ENCODE data around the gene FAM210B.

FAM210B gene

DNA sequence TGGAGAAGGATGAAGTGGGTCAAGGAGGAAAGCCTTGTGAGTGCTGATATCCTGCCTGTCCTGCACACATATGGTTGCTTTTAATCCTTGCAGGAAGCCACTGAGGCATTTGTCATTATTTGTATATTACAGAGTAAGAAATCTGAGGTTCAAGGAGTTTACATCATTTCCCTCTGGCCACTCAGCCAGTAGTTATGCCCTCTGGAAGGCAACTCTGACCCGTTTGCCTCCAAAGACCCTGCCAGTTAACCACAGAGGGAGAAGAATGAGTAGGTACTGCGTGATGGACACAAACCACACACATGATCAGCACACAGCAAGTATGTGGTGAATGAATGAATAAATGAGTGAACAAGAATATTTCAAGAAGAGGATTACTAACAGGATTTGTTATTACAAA, 7.9 kb upstream of the FAM210B start:
- no peak for DNase-seq (ENCODE audit: low spot score)
- TF ChIP-seq, protein P1, sequence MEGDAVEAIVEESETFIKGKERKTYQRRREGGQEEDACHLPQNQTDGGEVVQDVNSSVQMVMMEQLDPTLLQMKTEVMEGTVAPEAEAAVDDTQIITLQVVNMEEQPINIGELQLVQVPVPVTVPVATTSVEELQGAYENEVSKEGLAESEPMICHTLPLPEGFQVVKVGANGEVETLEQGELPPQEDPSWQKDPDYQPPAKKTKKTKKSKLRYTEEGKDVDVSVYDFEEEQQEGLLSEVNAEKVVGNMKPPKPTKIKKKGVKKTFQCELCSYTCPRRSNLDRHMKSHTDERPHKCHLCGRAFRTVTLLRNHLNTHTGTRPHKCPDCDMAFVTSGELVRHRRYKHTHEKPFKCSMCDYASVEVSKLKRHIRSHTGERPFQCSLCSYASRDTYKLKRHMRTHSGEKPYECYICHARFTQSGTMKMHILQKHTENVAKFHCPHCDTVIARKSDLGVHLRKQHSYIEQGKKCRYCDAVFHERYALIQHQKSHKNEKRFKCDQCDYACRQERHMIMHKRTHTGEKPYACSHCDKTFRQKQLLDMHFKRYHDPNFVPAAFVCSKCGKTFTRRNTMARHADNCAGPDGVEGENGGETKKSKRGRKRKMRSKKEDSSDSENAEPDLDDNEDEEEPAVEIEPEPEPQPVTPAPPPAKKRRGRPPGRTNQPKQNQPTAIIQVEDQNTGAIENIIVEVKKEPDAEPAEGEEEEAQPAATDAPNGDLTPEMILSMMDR (IDR thresholded peaks at IDR 0.05; ENCODE audit: extremely low read depth, missing control alignments), result no peak

DNA sequence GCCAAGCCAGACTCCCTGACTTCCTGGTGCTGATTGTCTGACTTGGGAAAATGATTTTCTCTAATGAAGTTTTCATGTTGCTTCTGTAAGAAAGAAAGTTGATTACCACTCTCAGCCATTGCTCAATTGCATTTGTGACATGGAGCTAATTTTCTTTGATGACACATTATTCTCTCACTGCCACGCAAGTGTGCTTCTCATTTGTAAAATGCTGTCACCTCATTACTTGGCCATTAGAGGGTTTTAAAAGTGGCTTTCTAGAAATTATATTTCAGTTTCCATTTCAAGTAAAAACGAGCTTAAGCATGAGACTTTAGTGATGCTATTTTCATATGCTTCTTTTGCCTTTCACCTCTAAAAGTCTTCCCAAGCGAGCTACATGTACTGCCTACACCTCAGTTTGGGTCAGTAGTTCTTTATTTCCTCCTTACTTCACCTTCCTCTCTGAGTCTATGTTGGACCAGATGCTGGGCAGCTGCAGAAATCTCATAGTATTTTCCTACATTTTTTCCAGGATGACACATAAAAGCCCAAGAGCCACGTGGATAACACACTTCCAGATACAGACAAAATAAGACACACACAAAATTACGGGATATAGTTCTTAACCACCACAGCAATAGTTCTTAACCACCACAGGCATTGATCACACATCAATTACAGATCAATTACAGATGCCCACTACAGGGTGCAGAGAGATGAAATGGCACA, 6.3 kb upstream of the FAM210B start:
- TF ChIP-seq, protein P1 (IDR thresholded peaks at IDR 0.05; ENCODE audit: extremely low read depth, missing control alignments), result no peak
- no peak for DNase-seq (ENCODE audit: low spot score)

DNA sequence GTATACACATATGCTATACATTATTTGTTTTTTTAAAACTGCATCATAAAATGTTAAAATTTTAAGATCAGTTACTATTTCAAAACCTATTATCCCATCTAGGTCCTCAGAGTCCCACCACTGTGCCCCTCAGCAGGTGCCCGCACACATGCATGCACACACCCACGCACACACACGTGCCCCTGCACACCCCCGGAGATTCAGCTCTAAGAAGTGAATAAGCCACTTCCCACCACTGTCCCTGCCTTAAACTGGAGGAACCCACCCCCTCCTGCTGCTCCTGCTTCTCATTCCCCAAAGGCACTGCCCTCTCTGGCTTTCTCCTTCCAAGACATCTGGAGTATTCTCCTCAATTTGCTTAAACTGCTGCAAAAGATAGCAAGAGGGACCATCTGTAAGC, 5.4 kb upstream of the FAM210B start:
- TF ChIP-seq, protein P1 (IDR thresholded peaks at IDR 0.05; ENCODE audit: extremely low read depth, missing control alignments), result no peak
- no peak for DNase-seq (ENCODE audit: low spot score)

DNA sequence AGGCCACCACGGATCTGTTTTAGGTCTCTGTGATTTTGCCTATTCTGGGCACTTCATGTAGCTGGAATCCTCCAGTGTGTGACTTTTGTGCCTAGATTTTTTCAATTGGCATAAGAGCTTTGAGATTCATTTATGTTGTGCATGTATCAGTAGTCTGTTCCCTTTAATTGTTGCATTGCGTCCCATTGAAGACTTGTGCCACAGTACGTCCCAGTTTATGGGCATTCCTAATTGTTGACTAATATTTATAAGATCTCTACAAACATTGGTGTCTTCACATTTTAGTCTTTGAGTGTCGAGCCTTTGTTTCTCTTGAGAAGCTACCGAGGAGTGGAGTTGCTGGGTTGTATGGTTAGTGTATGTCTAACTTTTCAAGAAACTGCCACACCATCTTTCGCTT, 704 bp upstream of the FAM210B start:
- DNase-seq (ENCODE audit: low spot score), result no peak
- TF ChIP-seq, protein P1 (IDR thresholded peaks at IDR 0.05; ENCODE audit: extremely low read depth, missing control alignments), result no peak

DNA sequence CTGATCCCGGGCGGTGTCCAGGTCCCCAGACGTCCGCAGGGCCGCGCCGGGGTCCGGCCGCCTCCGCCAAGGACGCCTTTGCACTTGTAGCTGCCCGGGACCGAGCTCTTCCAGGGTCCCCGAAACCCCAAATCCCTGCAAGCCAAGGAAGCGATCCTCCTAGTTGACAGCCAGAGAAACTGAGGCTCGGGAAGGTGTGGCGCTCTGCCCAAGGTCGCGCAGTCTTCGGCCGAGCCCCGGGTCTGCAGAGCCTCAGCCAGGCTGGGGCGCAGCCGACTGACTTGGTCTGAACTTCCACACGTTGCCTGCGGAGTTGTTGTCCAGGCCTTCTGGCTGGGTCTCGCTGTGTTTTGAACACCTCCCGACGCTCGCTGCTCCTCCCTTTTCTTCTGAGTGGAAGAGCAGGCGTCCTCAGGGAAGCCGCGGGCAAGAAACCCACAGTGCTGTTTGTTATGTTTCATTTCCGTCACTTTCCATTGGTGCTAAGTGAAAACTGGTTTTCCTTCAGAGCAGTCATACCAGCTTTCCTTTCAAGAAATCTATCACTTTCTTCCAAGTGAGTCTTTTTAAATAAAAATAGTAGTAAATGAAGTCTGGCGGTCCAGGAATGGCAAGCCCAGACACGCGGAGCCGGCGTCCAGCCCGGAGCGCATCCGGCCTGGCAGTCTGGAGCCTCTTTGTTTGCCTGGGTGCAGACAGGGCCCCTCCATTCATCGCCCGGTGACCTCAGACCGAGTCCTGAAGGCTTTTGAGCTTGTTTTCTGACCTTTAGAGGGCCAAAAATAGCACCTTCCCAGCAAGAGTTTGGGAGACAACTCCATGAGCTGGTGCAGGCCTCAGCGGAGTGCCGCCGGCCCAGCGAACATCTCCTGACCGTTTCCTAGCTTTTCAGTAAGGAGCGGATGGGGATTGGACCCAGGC, 698 bp downstream of the FAM210B start:
- TF ChIP-seq, protein P1 (IDR thresholded peaks at IDR 0.05; ENCODE audit: extremely low read depth, missing control alignments), result no peak

DNA sequence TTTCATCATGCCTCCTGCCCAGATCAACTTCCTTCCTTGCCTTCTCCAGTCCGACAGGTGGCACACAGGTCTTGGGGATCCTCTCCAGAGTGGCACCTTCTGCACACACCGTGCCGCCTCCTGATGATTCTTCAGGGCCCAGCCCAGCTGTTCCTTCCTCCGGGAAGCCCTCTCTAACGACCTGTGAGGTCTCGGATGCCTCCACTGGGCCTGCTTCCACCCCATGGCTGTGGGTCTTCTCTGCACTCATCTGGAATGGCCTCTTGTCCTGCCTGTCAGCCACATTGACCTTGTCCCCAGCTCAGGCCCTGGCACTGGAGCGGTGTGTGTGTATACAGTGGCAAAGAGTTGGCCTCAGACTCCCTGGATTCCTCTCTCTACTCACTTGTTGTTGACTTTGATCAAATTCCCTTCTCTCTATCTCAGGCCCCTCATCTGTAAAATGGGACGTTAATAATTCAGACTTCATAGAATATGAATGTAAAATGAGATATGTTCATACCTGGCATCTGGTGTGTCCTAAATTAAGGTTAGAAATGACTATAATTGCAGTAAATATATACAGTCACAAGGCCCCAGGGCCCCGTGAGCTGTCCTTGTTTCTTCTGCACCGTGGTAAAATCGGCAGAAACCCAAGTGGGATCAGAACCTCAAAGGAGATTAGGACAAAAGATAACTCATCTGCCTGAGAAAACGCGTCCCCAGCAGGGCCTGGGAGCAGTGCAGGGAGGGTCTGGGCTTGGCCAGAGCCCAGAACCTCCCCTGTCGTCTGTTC, 1.5 kb downstream of the FAM210B start:
- no peak for DNase-seq (ENCODE audit: low spot score)
- TF ChIP-seq, protein P1 (IDR thresholded peaks at IDR 0.05; ENCODE audit: extremely low read depth, missing control alignments), result no peak

More for the DNA sequence above, 698 bp downstream of the FAM210B start:
- no peak for DNase-seq (ENCODE audit: low spot score)
